Osteocyte (in vitro differentiated cells): ENCODE measurements around the gene PRKCG. TPM values are rescaled to one million over a fixed set of nuclear protein-coding genes. Genes with fewer than 3 reads are reported as not detected.

Experiments
- DNase-seq: peaks from one replicate; pipeline ENCODE4 v3.0.0; 2021; ENCODE audit warnings: mixed read lengths; ENCODE audit not compliant: unreplicated experiment; ENCODE audit errors: extremely low spot score
- H3K27ac Mint-ChIP-seq: one replicate; pipeline ENCODE4 v1.8.0; 2021; ENCODE audit warnings: mild to moderate bottlenecking, mixed read lengths; ENCODE audit not compliant: unreplicated experiment
- H3K27me3 Mint-ChIP-seq: one replicate; pipeline ENCODE4 v1.8.0; 2021; ENCODE audit warnings: mixed read lengths; ENCODE audit not compliant: unreplicated experiment
- H3K36me3 Mint-ChIP-seq: one replicate; pipeline ENCODE4 v1.8.0; 2021; ENCODE audit warnings: mixed read lengths; ENCODE audit not compliant: unreplicated experiment
- H3K4me1 Mint-ChIP-seq: one replicate; pipeline ENCODE4 v1.8.0; 2021; ENCODE audit warnings: mixed read lengths; ENCODE audit not compliant: unreplicated experiment
- H3K4me3 Mint-ChIP-seq: one replicate; pipeline ENCODE4 v1.8.0; 2021; ENCODE audit warnings: mild to moderate bottlenecking, moderate library complexity, mixed read lengths; ENCODE audit not compliant: unreplicated experiment
- H3K9me3 Mint-ChIP-seq: one replicate; pipeline ENCODE4 v1.8.0; 2021; ENCODE audit warnings: mixed read lengths; ENCODE audit not compliant: unreplicated experiment
- total RNA-seq: library from RNA; stranded (reverse); gene quantifications from 2 replicates; pipeline ENCODE4 v1.2.1, GENCODE V29; 2021
- TF ChIP-seq, protein P1 (sequence below): fragments of 200-600 bp; sonication (generic); IDR thresholded peaks from 2 replicates; pipeline ENCODE4 v1.5.0; 2021; ENCODE audit warnings: antibody characterized with exemption, mild to moderate bottlenecking, moderate library complexity

PRKCG gene
- total RNA-seq, 1 donor from 2014 or later: 0.30 TPM

GRCh38 chr19:53908935-53909415 is 27.0 kb downstream of the PRKCG start, which contains the start of gene CACNG7:
TSS of gene CACNG7 (plus strand) at chr19:53909278. CDS start at chr19:53912832, 3,554 bp downstream.
- H3K27ac Mint-ChIP-seq: no peak within 1 kb of the TSS
- H3K4me3 Mint-ChIP-seq: peak within 1 kb of the TSS; percentile 47
- TF ChIP-seq, protein P1, sequence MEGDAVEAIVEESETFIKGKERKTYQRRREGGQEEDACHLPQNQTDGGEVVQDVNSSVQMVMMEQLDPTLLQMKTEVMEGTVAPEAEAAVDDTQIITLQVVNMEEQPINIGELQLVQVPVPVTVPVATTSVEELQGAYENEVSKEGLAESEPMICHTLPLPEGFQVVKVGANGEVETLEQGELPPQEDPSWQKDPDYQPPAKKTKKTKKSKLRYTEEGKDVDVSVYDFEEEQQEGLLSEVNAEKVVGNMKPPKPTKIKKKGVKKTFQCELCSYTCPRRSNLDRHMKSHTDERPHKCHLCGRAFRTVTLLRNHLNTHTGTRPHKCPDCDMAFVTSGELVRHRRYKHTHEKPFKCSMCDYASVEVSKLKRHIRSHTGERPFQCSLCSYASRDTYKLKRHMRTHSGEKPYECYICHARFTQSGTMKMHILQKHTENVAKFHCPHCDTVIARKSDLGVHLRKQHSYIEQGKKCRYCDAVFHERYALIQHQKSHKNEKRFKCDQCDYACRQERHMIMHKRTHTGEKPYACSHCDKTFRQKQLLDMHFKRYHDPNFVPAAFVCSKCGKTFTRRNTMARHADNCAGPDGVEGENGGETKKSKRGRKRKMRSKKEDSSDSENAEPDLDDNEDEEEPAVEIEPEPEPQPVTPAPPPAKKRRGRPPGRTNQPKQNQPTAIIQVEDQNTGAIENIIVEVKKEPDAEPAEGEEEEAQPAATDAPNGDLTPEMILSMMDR: no peak
- peaks cover 19% of the 10 kb centered on the region for H3K4me1 Mint-ChIP-seq
- peaks cover 3% of the 10 kb centered on the region for H3K36me3 Mint-ChIP-seq
- peaks cover 61% of the 10 kb centered on the region for H3K27me3 Mint-ChIP-seq
- no peaks in the 10 kb centered on the region for H3K9me3 Mint-ChIP-seq
- no peak for DNase-seq

DNA sequence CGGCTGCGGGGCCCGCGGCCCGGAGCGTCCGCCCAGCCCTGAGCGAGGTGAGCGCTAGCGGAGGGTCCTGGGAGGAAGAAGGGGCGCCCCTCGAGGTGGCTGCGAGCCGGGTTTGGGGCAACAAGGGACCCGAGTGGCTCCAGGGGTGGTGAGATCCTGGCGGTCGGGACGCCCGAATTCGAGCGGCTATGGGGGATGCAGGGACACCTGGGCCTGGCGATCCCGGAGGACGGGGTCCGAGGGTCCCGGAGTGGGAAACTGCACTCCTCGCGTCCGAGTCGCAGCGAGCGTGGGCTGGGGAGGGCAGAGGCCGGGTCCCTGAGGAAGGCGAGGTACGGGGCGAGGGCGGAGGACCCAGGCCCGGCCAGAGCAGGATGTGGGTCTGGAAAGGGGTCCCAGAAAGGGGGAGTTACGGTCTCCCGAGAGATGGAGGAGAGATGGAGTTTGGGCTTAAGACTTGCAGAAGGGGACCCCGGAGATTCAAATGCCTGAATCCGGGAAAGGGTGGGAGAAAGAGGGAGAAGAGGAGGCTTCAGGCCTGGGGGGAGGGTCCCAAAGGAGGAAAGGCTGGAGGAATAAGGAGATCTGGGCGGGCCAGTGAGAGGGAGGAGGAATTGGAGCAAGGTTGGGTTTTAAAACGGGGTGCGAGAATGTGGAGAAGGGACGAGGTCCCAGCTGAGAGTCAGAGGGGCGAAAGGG is 27.6 kb downstream of the PRKCG start:
- no peak overlapping the region for H3K27ac Mint-ChIP-seq
- TF ChIP-seq, protein P1: no peak

GRCh38 chr19:53910170-53910518 is 28.1 kb downstream of the PRKCG start:
- Mint-ChIP-seq H3K36me3 (peaks cover 3% of the 10 kb centered on the region), H3K4me1 (peaks cover 19% of the 10 kb centered on the region), H3K27me3 (peaks cover 59% of the 10 kb centered on the region), H3K9me3 (no peaks in the 10 kb centered on the region), H3K27ac (no peak overlapping the region), H3K4me3 (no peak overlapping the region)
- TF ChIP-seq, protein P1: no peak
- no peak for DNase-seq

More for the DNA sequence above, 27.6 kb downstream of the PRKCG start:
- H3K36me3 Mint-ChIP-seq: peaks cover 3% of the 10 kb centered on the region
- no peaks in the 10 kb centered on the region for H3K9me3 Mint-ChIP-seq
- H3K27me3 Mint-ChIP-seq: peaks cover 61% of the 10 kb centered on the region
- no peak for DNase-seq
- peaks cover 19% of the 10 kb centered on the region for H3K4me1 Mint-ChIP-seq
- no peak overlapping the region for H3K4me3 Mint-ChIP-seq

DNA sequence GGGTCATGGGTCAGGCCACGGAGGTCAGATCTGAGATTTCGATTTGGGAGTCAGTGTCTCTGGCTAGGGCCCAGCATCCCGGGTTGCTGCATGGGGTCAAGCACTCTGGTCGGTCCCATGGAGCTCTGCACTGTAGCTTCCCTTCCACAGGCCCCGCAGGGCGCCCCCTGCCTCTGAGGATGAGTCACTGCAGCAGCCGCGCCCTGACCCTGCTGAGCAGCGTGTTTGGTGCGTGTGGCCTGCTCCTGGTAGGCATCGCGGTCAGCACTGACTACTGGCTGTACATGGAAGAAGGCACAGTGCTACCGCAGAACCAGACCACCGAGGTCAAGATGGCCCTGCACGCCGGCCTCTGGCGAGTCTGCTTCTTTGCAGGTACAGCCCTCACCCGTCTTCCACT is 30.7 kb downstream of the PRKCG start:
- Mint-ChIP-seq H3K4me3 (no peak overlapping the region), H3K9me3 (no peaks in the 10 kb centered on the region), H3K4me1 (peaks cover 11% of the 10 kb centered on the region), H3K27ac (no peak overlapping the region), H3K27me3 (peaks cover 36% of the 10 kb centered on the region), H3K36me3 (peaks cover 3% of the 10 kb centered on the region)
- no peak for DNase-seq
- TF ChIP-seq, protein P1: peak; percentile 10

GRCh38 chr19:53915000-53915399 is 33.0 kb downstream of the PRKCG start:
- H3K27me3 Mint-ChIP-seq: peaks cover 18% of the 10 kb centered on the region
- TF ChIP-seq, protein P1: no peak
- no peaks in the 10 kb centered on the region for H3K9me3 Mint-ChIP-seq
- no peak overlapping the region for H3K27ac Mint-ChIP-seq
- H3K4me1 Mint-ChIP-seq: peaks cover under 1% of the 10 kb centered on the region
- H3K4me3 Mint-ChIP-seq: no peak overlapping the region
- peaks cover 2% of the 10 kb centered on the region for H3K36me3 Mint-ChIP-seq
- DNase-seq: no peak
